HG02885 (cell line): ENCODE results near the gene CA9.

Source experiments
- ATAC-seq: cut with Tn5 transposase; IDR thresholded peaks from one replicate; pipeline ENCODE4 v1.9.1; 2021; ENCODE audit warnings: mild to moderate bottlenecking; ENCODE audit not compliant: unreplicated experiment, poor library complexity

The CA9 gene

DNA sequence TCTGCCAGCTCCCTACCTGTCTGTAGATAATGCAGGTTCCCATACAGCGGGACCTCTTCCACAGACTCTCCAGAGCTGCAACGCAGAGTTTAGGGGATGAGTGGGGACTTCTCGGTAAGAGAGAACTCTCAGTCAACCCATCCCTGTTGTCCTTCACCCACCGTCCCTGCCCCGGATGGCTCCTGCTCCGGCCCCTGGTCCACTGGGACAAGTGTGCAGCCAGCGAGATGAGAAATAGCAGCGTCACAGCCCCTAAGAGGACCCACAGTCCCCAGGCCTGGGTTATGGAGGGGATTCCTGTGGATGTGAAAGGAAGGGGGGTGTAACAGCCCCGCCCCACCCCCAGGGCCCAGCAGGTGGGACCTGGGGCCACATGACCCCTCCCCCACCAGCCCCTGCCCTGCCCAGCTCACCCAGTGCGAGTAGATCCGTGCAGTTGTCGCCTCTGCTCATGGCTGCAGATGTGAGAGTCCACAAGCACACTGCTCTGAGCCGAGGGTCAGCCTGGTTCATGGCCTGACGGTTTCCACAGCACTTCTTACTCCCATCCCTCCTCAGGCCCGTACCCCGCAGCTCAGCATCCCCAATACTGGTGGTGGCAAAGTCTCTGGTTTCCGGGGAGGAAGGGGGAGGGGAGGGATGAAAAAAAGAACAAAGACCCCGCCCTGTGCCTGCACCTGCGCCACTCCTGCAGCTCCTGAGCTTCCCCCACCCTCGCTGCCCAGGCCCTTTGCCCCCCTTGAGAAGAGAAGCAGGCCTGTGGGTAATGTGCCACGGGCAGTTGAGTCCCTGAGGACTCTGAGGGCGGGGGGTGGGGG, 23.2 kb upstream of the CA9 start, which contains the start of gene SIT1:
TSS of gene SIT1 (minus strand) at position 591 of the 818 bp plus-strand sequence. CDS start at position 513, 78 bp downstream.
- ATAC-seq = no peak

DNA sequence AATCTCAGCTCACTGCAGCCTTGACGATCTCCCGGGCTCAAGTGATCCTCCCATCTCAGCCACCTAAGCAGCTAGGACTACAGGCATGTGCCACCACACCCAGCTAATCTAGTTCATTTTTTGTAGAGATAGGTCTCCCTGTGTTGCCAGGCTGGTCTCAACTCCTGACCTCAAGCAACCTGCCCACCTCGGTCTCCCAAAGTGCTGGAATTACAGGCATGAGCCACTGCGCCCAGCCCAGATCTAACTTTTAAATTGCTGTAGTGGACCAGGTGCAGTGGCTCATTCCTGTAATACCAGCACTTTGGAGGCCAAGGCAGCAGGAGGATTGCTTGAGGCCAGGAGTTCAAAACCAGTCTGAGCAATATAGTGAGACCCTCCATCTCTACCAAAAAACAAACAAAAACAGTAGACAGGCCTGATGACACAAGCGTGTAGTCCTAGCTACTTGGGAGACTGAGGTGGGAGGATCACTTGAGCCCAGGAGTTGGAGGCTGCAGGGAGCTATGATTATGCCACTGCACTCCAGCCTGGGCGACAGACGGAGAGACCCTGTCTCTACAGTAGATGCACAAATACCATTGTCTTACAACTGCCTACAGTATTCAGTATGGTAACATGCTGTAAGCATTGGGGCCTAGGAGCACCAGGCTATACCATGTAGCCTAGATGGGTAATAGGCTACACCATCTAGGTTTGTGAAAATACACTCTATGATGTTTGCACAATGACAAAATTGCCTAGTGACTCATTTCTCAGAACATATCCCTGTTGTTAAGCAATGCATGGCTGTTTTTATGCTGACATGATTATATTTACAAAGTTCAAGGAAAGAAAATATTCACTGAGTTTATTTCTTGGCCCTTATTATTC, 21.5 kb upstream of the CA9 start:
- no peak for ATAC-seq

DNA sequence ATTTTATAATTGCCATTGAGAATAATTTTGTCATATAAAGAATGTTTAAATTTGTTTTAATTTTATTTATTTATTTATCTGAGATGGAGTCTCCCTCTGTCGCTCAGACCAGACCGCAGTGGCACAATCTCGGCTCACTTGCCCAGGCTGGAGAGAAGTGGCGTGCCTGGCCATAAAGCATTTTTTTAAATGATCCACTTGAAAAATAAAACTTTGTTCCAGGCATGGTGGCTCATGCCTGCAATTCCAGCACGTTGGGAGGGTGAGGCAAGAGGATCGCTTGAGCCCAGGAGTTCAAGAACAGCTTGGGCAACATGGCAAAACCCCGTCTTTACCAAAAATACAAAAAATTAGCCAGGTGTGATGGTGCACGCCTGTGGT, 20.9 kb upstream of the CA9 start:
- no peak for ATAC-seq

DNA sequence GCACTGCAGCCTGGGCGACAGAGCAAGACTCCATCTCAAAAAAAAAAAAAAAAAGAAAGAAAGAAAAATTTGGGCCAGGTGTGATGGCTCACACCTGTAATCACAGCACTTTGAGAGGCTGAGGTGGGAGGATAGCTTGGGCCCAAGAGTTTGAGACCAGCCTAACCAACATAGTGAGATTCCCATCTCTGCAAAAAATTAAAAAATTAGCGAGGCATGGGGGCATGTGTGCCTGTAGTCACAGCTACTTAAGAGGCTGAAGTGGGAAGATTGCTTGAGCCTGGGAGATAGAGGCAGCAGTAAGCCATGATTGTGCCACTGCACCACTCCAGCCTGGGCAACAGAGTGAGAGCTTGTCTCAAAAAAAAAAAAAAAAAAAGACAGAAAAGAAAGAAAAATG, 20.1 kb upstream of the CA9 start:
- ATAC-seq = no peak

DNA sequence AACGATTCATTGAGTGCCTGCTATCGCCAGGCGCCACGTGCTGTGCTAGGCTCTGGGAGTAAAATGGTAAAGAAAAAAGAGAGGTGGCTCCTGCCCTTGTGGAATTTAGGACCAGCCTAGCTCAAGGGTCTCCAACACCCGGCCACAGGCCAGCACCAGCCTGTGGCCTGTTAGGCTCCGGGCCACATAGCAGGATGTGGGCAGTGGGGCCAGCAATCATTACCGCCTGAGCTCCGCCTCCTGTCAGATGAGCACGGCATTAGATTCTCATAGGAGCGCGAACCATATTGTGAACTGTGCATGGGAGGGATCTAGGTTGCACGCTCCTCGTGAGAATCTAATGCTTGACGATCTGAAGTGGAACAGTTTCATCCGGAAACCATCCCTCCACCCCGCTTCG, 17.4 kb upstream of the CA9 start:
- no peak for ATAC-seq

DNA sequence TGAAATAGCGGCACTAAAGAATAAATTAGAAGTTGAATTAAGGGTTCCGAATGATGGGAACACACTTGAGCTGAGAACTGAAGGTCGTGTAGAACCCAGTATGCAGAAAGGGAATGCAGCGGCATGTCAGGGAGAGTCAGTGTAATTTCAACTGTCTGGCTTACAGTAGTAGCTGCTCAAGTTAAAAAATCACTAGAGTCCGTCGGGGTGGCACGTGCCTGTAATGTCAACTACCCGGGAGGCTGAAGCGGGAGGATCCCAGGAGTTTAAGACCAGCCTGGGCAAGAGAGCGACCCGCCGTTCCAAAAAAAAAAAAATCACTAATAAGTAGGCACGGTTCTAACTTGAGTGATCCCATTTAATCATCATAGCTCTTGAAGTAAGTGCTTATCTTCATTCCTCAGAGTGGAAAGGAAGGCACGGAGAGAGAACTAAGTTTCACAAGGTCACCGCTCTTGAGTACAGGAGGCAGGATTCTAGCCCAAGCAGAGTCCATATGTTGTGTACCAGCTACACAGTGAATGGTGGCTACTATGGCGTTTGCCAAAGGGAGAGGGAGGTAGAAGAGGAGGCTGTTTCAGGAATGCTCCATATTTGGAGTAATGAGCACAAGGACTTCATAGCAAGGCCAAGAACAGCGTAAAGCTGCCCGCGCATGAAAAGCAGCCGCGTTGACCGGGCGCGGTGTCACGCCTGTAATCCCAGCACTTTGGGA, 16.7 kb upstream of the CA9 start:
- ATAC-seq = no peak

DNA sequence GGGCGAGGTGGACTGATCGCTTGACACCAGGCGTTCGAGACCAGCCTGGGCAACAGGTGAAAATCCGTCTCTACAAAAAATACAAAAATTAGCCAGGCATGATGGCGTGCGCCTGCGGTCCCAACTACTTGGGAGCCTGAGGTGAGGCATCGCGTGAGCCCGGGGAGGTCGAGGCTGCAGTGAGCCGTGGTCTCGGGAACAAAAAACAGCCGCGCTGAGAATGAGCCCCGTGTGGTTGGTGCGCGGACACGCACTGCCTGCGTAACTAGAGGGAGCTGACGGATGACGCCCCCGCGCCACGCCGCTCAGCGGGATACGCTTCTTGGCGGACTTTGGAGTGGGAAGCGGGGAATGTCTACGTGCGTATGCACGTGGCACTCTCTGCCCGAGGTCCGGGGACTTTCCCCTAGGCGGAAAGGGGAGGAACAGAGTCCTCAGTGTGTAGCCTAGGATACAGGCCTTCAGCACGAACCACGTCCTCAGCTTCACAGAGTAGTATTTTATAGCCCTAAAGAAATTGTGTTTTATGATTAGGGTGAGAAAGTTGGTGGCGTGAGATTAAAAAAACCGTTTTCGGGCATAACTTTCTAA, 16.1 kb upstream of the CA9 start, which contains the start of gene RMRP:
TSS of gene RMRP (minus strand) at position 474 of the 591 bp plus-strand sequence.
- peak; percentile 88 for ATAC-seq

DNA sequence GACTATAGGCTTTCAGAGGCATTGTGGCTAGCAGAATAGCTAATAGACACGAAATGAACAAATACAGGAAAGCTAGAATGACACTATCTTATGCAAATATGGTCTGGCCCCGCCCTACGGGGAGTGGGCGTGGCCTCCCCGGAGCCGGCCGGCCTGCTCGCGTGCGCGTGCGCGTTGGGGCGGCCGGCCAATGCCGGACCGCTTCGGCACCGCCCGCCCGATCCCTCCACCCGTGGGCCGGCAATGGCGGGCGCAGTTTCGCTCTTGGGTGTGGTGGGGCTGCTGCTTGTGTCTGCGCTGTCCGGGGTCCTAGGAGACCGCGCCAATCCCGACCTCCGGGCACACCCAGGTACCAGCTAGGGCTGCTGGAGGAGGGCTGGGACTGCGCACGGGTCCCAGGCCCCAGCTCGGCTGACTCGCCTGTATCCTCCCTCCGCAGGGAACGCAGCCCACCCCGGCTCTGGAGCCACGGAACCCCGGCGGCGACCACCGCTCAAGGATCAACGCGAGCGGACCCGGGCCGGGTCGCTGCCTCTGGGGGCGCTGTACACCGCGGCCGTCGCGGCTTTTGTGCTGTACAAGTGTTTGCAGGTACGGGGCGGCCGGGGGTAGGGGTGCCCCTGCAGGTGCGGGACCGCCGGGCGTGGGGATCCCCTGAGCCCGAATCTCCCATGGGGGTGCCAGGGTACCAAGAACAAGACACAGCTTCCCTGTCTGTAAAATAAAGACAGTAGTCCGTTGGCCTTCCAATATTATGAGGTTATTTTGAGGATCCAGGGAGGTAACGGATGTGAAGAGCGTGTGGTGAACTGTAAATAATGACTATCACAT, 15.4 kb upstream of the CA9 start, which contains the start of gene CCDC107:
TSS of gene CCDC107 (plus strand) at position 156 of the 831 bp plus-strand sequence. CDS start at position 244, 88 bp downstream.
- peak; percentile 72 for ATAC-seq

DNA sequence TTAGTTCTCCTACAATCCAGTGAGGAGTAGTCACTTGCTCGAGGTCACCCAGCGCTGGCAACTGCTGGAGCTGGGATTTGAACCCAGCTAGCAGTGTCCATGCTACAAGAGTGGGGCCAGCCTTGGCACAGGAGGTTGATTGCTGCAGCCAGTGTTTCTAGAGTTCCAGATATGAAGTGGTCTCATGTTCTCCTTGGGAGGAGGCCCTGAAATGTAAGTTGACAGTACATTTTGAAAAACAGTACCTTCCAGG, 14.8 kb upstream of the CA9 start:
- no peak for ATAC-seq

DNA sequence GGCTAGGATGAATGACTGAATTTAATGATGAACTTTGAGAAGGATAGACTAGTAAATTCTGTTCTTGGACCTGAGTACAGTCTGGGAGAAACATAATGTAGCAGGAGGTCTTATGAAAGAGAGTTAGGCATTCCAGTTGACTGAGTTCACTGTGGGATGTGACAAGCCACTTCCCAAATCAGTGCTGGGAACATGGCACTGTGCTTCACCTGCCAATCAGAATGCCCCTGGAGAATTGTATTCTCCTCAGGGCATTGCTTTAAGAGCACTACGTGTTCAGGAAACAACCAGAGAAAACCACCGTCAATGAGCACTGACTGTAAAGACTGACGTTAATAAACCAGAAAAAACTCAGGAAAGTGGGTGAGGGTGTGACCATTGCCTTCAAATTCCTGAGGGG, 14.4 kb upstream of the CA9 start:
- ATAC-seq = no peak

DNA sequence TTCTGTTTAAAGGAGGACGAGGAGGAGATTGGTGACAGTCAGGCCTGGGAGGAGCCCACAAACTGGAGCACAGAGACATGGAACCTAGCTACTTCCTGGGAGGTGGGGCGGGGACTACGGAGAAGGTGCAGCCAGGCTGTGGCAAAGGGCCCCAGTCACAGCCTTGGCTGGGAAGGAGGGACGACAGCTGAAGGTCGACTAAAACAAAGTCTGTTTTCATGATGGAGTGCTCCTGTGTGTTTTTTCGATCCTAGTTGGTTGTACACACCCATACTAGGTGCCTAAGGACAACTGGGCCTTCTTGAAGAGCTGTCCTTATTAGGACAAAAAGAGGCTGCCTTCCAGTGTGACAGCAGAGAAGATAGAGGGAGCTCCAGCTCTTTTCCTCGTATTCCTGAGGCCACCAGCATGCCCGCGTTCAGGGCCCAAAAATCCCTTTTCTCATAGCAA, 12.7 kb upstream of the CA9 start:
- ATAC-seq = no peak

DNA sequence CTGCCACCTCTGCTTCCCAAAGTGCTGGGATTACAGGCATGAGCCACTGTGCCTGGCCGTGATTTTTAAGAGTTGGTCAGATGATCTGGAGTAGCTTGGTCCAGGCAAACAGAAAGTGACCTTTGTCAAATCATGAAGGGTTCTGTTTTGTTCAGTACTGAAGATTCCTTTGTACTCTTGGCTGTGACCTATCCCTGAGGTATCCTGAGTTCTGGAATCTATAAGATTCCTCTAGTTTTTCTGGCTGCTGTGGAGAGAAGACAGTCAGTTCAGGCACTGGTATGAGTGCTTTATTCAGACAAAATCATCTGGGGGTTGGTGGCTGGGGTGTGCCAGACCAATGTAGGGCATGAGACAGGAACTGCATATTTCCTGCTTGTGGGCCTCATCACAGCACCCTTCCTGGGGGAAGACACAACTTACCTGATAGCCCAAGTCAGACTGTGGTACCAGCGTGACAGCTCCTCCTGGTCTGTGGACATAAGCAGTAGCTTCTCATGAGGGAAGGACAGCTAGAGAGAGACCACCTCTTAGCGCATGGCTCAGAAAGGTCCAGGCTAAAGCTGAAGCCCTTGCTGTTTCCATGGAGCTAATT, 11.9 kb upstream of the CA9 start:
- no peak for ATAC-seq

DNA sequence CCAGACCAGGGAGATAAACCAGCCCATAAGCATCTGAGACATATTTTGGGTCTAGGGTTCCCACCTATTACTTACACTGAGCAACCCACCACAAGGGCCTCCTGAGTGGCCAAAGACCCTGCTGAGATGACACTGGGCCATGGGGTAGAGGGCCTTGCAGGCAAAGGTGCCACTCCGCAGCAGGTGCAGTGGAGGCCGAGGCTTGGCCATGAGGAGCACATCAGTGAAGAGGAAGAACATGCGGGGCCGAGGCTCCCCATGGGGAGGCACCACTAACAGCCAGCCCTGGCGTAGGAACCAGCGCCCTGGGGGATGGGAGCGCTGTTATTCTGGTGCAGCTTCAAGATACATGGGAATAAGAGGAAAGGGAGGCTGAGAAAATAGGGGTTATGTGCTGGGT, 11.3 kb upstream of the CA9 start:
- ATAC-seq = no peak

DNA sequence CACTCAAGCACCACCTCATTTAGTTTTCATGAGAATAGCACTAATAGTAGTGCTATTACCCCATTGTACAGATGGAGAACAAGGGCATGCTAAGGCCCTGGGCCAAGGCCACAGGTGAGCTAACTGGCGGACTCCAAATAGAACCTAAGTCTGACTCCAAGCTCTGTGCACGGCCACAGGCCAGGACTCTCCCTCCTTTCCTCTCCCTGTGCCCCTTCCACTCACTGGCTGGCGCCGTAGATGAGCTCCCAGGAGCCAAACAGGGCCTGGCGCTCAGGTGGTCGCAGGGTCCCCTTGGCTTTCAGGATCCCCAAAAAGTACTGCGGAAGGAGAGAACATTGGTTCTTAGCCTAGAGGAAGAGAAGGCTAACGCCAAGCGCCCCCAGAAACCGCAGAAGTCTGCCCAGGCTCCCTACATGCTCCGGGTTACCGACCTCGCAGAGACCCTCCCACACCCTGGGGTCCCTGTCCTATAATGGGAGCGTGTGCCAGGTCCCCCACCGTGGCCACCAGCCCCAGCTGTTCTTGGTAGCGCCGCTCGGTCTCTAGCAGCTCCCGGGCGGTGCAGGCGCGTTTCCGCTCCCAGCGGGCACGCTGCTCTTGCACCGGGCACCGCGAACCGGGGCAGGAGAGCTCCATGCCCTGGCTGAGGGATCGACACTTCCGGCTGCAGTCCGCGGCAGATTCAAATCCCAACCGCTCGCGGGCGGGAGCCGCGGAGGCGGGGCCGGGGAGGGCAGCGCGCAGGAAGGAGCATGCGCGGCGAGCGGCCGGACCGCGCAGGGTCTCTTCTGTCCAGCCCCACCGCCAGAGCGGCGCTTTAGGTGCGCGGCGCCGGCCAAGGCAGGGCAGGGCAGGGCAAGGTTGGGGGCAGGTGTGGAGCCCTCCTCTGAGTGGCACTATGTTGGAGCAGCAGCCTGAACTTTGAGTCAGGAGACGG, 8.9 kb upstream of the CA9 start, which contains the start of gene ARHGEF39:
TSS of gene ARHGEF39 (minus strand) at position 665 of the 940 bp plus-strand sequence. CDS start at position 639, 26 bp downstream.
- ATAC-seq = peak; percentile 80

DNA sequence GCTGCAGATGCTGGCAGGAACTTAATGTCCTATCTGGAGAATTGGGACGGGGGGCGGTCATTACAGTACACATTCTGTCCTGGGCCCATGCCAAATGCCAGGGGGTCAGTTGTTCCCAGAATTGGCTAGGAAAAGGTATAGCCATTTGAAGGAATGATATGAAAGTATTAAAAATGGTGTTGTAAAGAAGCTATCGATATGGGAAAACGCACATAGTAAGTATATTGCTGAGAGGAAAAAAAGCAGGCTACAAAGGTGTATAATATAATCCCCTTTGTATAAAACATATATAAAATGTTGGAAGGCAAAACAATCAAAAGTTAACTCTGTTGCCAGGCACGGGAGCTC, 8.3 kb upstream of the CA9 start:
- no peak for ATAC-seq

DNA sequence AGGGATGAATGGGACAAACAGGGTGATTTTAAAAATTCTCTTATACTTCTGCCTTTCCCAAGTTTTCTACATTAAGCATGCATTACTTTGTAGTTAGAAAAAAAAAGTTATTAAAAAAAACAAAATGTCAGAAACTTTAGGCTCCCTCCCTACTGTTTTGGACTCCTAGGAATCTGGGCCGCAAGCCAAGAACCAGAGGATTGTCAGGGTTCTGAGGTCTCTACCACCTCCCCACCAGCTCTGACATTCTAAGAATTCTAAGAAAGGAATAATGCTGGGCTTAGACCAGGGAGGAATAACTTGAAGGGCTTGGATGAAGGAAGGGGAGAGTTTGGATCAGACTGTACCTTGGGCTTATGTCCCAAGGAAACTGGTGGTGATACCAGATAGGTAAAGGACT, 7.7 kb upstream of the CA9 start:
- no peak for ATAC-seq

DNA sequence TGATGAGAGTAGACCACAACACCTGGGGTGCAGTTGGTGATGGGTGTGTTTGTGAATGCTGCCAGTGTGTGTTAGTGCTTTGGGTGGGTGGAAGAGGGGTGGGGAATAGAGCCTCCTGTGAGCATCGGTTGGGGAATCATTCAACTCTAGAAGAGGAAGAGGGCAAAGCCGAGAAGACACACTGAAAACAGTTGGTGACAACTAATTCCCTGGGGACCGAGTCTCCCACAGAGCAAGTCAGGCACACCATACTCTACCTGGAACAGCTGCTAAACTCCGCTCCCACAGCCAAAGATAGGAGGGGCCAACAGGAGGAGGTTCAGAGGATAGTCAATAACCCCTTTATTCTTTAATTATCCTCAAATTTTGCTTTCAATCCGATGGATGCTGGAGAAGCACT, 7.2 kb upstream of the CA9 start:
- no peak for ATAC-seq

DNA sequence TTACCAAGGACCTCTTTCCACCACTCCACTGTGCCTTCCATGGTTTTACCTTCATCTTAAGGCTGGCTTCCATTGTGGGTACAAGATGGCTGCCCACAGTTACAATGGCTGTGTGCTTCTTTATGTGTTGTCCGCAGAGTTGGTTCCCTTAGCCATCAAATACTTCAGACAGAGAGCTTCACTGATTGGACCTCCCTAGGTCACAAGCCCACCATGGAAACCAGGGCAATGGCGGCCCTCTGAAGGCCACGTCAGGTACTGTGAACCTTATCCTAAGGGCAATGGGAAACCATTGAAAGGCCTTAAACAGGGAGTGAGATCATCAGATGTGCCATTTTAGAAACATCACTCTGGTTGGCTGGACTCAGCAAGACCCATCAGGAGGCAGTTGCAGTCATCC, 5.8 kb upstream of the CA9 start:
- ATAC-seq = no peak
